Measurements from ENCODE around the gene EPS8L2.
A peak's percentile ranks its signal among the peaks of the same experiment; 100 is the strongest.

EPS8L2 gene

GRCh38 chr11:704781-705645 lies 1.0 kb upstream of the EPS8L2 start:
- no peak for DNase-seq

- DNase-seq = no peak
Measured at GRCh38 chr11:706439-706956, 467 bp downstream of the EPS8L2 start.

- DNase-seq = no peak
Measured at GRCh38 chr11:706957-707816, 1.2 kb downstream of the EPS8L2 start.

DNA sequence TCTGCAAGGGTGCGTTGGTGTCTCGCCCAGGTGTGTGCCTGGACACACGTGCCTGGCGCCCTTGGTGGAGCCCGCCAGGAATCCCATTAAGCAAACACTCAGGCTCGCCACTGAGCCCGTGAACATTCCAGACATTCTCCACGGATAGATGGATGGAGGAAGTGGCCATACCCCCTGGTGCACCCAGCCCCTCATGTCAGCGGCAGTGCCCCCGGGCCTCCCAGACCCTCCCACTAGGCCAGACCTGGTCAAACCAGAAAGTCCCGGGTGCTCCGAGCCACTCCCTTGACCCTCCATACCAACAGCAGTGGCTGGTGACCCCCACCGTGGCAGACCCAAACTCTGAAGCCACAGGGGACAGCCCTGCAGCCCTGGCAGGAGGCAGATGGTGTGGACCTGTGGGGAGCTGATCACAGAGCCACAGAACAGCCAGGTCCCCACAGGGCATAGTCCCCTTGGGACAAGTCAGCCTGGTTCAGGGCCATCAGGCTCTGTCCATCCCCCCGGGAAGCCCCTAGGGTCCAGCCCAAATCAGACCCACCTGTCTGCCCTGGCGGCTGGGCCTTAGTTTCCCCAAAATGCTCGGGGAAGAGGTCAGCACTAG lies 1.9 kb downstream of the EPS8L2 start:
- no peak for DNase-seq

DNA sequence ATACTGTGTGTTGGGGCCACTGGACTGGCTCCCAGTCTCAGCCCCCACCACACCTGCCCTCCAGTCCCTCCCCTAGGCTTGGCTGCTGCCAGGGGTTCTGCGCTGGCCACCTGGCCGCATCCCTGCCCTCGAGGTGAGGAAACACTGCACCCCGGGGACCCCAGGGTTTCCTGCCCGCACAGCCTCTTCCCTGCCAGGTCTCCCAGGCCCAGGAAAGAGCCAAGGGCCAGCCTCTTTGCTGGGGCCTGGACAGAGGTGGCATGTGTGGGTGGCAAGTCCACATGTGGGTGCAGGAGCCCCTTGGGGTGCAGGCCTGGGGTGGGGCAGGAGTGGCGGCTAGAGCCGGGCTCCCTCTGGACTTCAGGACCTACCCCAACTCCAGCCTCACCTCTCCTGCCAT lies 2.5 kb downstream of the EPS8L2 start:
- DNase-seq = no peak

DNA sequence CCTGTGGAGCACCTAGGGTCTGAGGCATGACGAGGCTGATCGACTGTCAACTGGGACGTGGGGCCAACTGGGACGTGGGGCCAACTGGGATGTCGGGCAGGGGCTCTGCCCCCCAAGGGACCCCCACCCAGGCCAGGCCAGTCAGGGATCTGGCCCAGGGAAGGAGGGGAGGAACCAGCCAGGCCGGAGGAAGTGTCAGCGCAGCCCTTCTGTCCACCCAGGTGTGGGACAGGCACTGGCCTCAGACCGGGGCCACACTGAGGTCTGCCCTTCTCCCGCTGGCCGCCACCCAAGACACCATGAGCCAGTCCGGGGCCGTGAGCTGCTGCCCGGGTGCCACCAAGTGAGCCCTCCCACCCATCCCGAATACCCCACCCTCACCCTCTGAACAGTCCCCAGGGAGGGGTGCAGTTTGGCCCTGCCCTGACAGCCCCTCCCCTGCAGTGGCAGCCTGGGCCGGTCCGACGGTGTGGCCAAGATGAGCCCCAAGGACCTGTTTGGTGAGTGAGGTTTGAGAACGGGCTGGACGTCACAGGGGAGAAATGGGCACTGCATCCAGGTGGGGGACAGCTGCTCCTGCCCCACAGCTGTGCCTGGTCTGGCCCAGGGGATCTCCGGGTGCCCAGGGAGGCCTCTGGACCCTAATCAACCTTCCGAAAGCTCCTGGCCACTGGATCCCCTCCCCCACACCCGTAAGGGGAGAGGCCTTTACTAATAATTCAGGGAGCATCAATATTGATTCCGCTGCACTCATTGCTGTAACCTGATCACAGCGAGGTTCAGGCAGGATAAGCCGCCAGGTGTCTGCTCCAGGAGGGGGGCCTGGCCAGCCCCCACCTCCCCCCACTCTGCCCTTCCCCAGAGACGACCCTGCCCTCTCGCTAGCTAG lies 3.3 kb downstream of the EPS8L2 start:
- no peak for DNase-seq

- DNase-seq = no peak
Measured at GRCh38 chr11:714436-714835, 8.4 kb downstream of the EPS8L2 start.

GRCh38 chr11:719214-720016 lies 13.4 kb downstream of the EPS8L2 start:
- DNase-seq = no peak

GRCh38 chr11:720017-720641 lies 14.1 kb downstream of the EPS8L2 start:
- DNase-seq = no peak

- DNase-seq = peak; percentile 47 to 60 (median 54)
Measured at GRCh38 chr11:720642-721246, 14.7 kb downstream of the EPS8L2 start.

GRCh38 chr11:721247-721740 lies 15.3 kb downstream of the EPS8L2 start:
- DNase-seq = no peak

DNA sequence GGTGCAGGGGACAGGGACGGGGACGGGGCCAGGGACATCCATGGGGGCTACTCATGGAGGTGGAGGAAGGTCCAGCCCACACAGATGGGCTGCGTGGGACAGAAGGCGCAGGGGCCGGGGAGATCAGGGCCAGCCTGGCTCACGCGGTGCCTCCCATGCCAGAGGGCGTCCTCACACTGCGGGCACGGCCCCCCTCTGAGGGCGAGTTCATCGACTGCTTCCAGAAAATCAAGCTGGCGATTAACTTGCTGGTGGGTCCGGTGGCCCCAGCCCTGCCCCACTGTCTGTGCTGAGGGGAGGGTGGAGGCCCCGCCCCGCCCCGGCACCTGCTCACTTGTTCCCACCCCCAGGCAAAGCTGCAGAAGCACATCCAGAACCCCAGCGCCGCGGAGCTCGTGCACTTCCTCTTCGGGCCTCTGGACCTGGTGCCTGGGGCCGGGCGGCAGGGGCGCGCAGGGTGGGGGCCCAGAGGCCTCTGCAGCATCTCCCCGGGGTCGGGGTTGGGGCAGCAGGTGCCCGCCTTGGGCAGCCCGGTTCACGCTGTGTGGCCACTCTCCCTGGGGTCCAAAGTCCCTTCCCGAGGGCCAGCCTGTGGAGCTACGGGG lies 15.8 kb downstream of the EPS8L2 start:
- peak in 2 of 4 experiments; percentile 23 to 52 for DNase-seq

- DNase-seq = no peak
Measured at GRCh38 chr11:722346-722811, 16.3 kb downstream of the EPS8L2 start.

- peak in 1 of 4 experiments; percentile 38 for DNase-seq
Measured at GRCh38 chr11:723120-723883, 17.3 kb downstream of the EPS8L2 start.

- DNase-seq = no peak
Measured at GRCh38 chr11:724049-724777, 18.2 kb downstream of the EPS8L2 start.

- DNase-seq = no peak
Measured at GRCh38 chr11:724778-725386, 18.9 kb downstream of the EPS8L2 start.

DNA sequence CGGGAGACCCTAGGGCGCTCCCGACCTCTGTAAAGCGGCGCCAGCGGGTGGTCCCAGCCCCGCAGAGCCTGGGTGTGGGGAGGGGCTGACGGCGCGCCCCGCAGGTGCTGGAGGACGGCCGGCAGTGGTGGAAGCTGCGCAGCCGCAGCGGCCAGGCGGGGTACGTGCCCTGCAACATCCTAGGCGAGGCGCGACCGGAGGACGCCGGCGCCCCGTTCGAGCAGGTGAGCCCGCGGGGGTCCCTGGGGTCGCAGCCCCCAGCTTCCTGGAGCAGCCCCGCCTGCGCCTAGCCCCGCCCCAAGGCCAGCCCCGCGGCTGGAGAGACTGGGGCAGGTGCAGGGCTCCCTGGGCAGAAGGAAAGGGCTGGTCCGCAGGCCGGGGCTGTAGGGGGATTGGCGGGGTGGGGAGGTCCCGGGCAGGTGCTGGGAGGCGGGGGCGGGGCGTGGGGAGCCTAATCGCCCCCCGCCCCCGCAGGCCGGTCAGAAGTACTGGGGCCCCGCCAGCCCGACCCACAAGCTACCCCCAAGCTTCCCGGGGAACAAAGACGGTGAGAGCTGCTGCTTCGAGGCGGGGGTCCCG lies 19.7 kb downstream of the EPS8L2 start:
- DNase-seq = no peak
